IPS-18c (cell line): ENCODE data around the gene TBCD.

Experiments used
- H3K4me3 ChIP-seq: 2 replicates; pipeline ENCODE4 v1.7.0; 2013; ENCODE audit warnings: low read depth, mild to moderate bottlenecking, low read length, moderate library complexity; ENCODE audit not compliant: insufficient read depth
- H3K9me3 ChIP-seq: one replicate; pipeline ENCODE4 v1.6.1; 2013; ENCODE audit warnings: mild to moderate bottlenecking, low read length, moderate library complexity; ENCODE audit not compliant: control insufficient read depth, insufficient read depth

TBCD gene

GRCh38 chr17:82923366-82924113 is 171.7 kb downstream of the TBCD start:
- no peak overlapping the region for H3K4me3 ChIP-seq
- no peaks in the 10 kb centered on the region for H3K9me3 ChIP-seq

- Histone ChIP-seq H3K4me3 (no peak overlapping the region), H3K9me3 (no peaks in the 10 kb centered on the region)
These were observed 172.3 kb downstream of the TBCD start for GRCh38 chr17:82924214-82924613.

- H3K4me3 ChIP-seq, result no peak overlapping the region
- no peaks in the 10 kb centered on the region for H3K9me3 ChIP-seq
These were observed 172.9 kb downstream of the TBCD start for GRCh38 chr17:82924812-82925211.

- Histone ChIP-seq H3K9me3 (no peaks in the 10 kb centered on the region), H3K4me3 (no peak overlapping the region)
These were observed 173.5 kb downstream of the TBCD start for GRCh38 chr17:82925336-82925735.

- no peak overlapping the region for H3K4me3 ChIP-seq
- H3K9me3 ChIP-seq, result no peaks in the 10 kb centered on the region
These were observed 174.2 kb downstream of the TBCD start for GRCh38 chr17:82926081-82926480.

GRCh38 chr17:82926716-82927115 is 174.9 kb downstream of the TBCD start:
- Histone ChIP-seq H3K4me3 (no peak overlapping the region), H3K9me3 (no peaks in the 10 kb centered on the region)

GRCh38 chr17:82927311-82927660 is 175.4 kb downstream of the TBCD start:
- Histone ChIP-seq H3K9me3 (no peaks in the 10 kb centered on the region), H3K4me3 (no peak overlapping the region)

GRCh38 chr17:82927661-82928601 is 176.1 kb downstream of the TBCD start:
- Histone ChIP-seq H3K9me3 (no peaks in the 10 kb centered on the region), H3K4me3 (no peak overlapping the region)

GRCh38 chr17:82929011-82929622 is 177.3 kb downstream of the TBCD start:
- Histone ChIP-seq H3K9me3 (no peaks in the 10 kb centered on the region), H3K4me3 (no peak overlapping the region)

- Histone ChIP-seq H3K9me3 (no peaks in the 10 kb centered on the region), H3K4me3 (no peak overlapping the region)
These were observed 177.8 kb downstream of the TBCD start for GRCh38 chr17:82929676-82930042.

GRCh38 chr17:82930043-82930923 is 178.4 kb downstream of the TBCD start:
- Histone ChIP-seq H3K9me3 (no peaks in the 10 kb centered on the region), H3K4me3 (no peak overlapping the region)

GRCh38 chr17:82930924-82931698 is 179.2 kb downstream of the TBCD start:
- no peaks in the 10 kb centered on the region for H3K9me3 ChIP-seq
- no peak overlapping the region for H3K4me3 ChIP-seq

GRCh38 chr17:82931699-82932517 is 180.0 kb downstream of the TBCD start:
- Histone ChIP-seq H3K9me3 (no peaks in the 10 kb centered on the region), H3K4me3 (no peak overlapping the region)

GRCh38 chr17:82932518-82933310 is 180.8 kb downstream of the TBCD start:
- Histone ChIP-seq H3K4me3 (no peak overlapping the region), H3K9me3 (no peaks in the 10 kb centered on the region)

GRCh38 chr17:82933911-82934310 is 182.0 kb downstream of the TBCD start:
- Histone ChIP-seq H3K4me3 (no peak overlapping the region), H3K9me3 (no peaks in the 10 kb centered on the region)
